Stimulated activated naive CD8-positive, alpha-beta T cell treated with anti-CD3 and anti-CD28 coated beads, Interleukin-15, Interleukin-2, amounts not matched to agents 100 ng/mL and 50 ng/mL, for 24 hours (primary cell): ENCODE data around the gene HDAC1.
"Not testable (repeated sequence)": the region's sequence is repeated elsewhere in the genome, so short reads cannot be mapped to it uniquely, and the experiment has no call there.

Source experiments
- H3K27ac Mint-ChIP-seq: one replicate; pipeline ENCODE4 v1.8.0; 2021; ENCODE audit warnings: mild to moderate bottlenecking, mixed read lengths
- H3K27me3 Mint-ChIP-seq: one replicate; pipeline ENCODE4 v1.8.0; 2021; ENCODE audit warnings: mixed read lengths
- H3K36me3 Mint-ChIP-seq: one replicate; pipeline ENCODE4 v1.8.0; 2021; ENCODE audit warnings: low read depth, mixed read lengths
- H3K4me1 Mint-ChIP-seq: one replicate; pipeline ENCODE4 v1.8.0; 2021; ENCODE audit warnings: low read depth, mixed read lengths
- H3K4me3 Mint-ChIP-seq: one replicate; pipeline ENCODE4 v1.8.0; 2021; ENCODE audit warnings: mild to moderate bottlenecking, mixed read lengths
- H3K9me3 Mint-ChIP-seq: one replicate; pipeline ENCODE4 v1.8.0; 2021; ENCODE audit warnings: mixed read lengths

Gene HDAC1

DNA sequence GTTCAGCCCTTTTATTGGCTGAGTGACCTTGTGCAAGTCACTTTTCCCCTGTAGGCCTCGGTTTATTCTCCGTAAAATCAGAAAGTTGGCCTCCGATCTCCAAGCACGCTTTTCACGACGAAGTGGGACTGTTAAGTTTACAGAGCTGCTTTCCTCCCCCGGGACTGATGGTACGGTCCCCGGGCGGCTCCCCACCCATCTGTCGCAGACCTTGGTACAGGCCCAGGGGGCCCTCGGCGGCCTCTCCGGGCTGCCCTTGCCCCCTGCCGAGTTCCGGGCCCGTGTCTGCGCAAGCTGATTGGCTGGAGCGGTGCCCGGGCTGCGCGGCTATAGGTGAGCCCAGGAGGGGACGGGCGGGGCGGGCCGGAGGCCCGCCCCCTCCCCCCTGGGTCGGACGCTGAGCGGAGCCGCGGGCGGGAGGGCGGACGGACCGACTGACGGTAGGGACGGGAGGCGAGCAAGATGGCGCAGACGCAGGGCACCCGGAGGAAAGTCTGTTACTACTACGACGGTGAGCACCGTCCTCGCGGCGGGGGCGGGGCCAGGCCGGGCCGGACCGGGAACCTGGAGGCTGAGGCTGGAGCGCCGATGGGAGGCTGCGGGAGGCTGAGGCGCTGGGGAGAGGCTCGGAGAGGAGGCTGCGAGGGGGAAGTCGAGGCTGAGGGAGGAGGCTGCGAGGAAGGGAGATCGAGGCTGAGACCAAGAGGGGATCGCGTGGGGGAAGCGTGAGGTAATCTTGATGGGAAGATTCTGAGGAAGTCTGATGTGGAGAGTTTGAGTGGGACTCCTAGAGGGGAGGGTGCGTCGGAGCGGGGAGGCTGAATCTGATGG is at the start of gene HDAC1:
Gene HDAC1 (plus strand): TSS at position 376 of the 831 bp plus-strand sequence. CDS start 87 bp downstream, at position 463.
- Mint-ChIP-seq H3K9me3 (no peaks in the 10 kb centered on the region), H3K36me3 (peaks cover 28% of the 10 kb centered on the region), H3K27ac (peak within 1 kb of the TSS; percentile 100), H3K27me3 (no peaks in the 10 kb centered on the region), H3K4me3 (peak within 1 kb of the TSS; percentile 92), H3K4me1 (peaks cover 58% of the 10 kb centered on the region)

DNA sequence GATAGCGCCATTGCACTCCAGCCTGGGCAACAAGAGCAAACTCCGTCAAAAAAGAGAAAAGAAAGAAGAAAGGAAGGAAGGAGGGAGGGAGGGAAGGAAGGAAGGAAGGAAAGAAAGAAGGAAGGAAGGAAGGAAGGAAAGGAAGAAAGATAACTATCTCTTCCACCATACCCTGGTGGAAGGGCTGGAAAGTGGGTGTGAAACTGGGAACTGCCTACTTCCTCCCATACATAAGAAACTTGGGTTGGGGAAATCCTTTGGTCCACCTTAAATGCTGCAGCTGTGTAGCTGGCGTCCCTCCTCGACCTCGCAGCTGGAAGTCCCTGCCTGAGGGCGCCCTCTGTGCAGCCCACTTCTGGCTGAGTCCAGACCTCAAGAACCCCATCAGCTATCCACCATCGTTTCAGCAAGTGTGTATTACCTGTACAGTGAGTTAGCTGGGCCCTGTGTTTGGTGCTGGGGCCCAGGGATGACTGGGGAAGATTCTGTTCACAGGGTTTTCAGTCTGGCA is 49.5 kb upstream of the HDAC1 start:
- Mint-ChIP-seq H3K9me3 (no peaks in the 10 kb centered on the region), H3K27ac (peak overlapping the region; percentile 31), H3K36me3 (no peaks in the 10 kb centered on the region), H3K4me1 (peaks cover 39% of the 10 kb centered on the region), H3K4me3 (no peak overlapping the region), H3K27me3 (no peaks in the 10 kb centered on the region)

- H3K4me1 Mint-ChIP-seq: peaks cover 64% of the 10 kb centered on the region
- peak within 1 kb of the TSS; percentile 59 for H3K4me3 Mint-ChIP-seq
Observed at GRCh38 chr1:32246888-32247273, 45.0 kb upstream of the HDAC1 start, which contains the start of gene FAM167B. Gene FAM167B, plus strand, starts transcription at chr1:32247222. Its CDS starts 200 bp downstream, at chr1:32247422.

GRCh38 chr1:32247452-32247851 is 44.4 kb upstream of the HDAC1 start:
- Mint-ChIP-seq H3K9me3 (no peaks in the 10 kb centered on the region), H3K36me3 (peaks cover 10% of the 10 kb centered on the region), H3K27me3 (no peaks in the 10 kb centered on the region), H3K4me1 (peaks cover 64% of the 10 kb centered on the region), H3K4me3 (no peak overlapping the region), H3K27ac (peak overlapping the region; percentile 78)

More at GRCh38 chr1:32246888-32247273, 45.0 kb upstream of the HDAC1 start, which contains the start of gene FAM167B:
- H3K36me3 Mint-ChIP-seq: peaks cover 4% of the 10 kb centered on the region
- no peaks in the 10 kb centered on the region for H3K9me3 Mint-ChIP-seq
- no peaks in the 10 kb centered on the region for H3K27me3 Mint-ChIP-seq
- H3K27ac Mint-ChIP-seq: peak within 1 kb of the TSS; percentile 78

- Mint-ChIP-seq H3K36me3 (peaks cover 17% of the 10 kb centered on the region), H3K27me3 (no peaks in the 10 kb centered on the region), H3K4me3 (peak overlapping the region; percentile 59), H3K4me1 (peaks cover 66% of the 10 kb centered on the region), H3K9me3 (no peaks in the 10 kb centered on the region), H3K27ac (peak overlapping the region; percentile 78)
Observed at GRCh38 chr1:32247983-32248889, 43.6 kb upstream of the HDAC1 start.

GRCh38 chr1:32249831-32250525 is 41.9 kb upstream of the HDAC1 start:
- peak overlapping the region; percentile 98 for H3K27ac Mint-ChIP-seq
- no peaks in the 10 kb centered on the region for H3K9me3 Mint-ChIP-seq
- peaks cover 24% of the 10 kb centered on the region for H3K36me3 Mint-ChIP-seq
- H3K4me1 Mint-ChIP-seq: peaks cover 80% of the 10 kb centered on the region
- peak overlapping the region; percentile 95 for H3K4me3 Mint-ChIP-seq
- no peaks in the 10 kb centered on the region for H3K27me3 Mint-ChIP-seq

GRCh38 chr1:32250893-32251716 is 40.8 kb upstream of the HDAC1 start, which contains the start of gene LCK:
Gene LCK, plus strand, starts transcription at chr1:32251265. Its CDS starts 23,065 bp downstream, at chr1:32274330.
- H3K27me3 Mint-ChIP-seq: no peaks in the 10 kb centered on the region
- no peaks in the 10 kb centered on the region for H3K9me3 Mint-ChIP-seq
- peaks cover 83% of the 10 kb centered on the region for H3K4me1 Mint-ChIP-seq
- peaks cover 28% of the 10 kb centered on the region for H3K36me3 Mint-ChIP-seq
- H3K4me3 Mint-ChIP-seq: peak within 1 kb of the TSS; percentile 95
- peak within 1 kb of the TSS; percentile 98 for H3K27ac Mint-ChIP-seq

- H3K36me3 Mint-ChIP-seq: peaks cover 44% of the 10 kb centered on the region
Observed at GRCh38 chr1:32255072-32256071, 36.5 kb upstream of the HDAC1 start.

GRCh38 chr1:32256473-32257226 is 35.2 kb upstream of the HDAC1 start:
- Mint-ChIP-seq H3K4me3 (peak overlapping the region; percentile 84), H3K27me3 (no peaks in the 10 kb centered on the region), H3K36me3 (peaks cover 48% of the 10 kb centered on the region), H3K4me1 (peaks cover 76% of the 10 kb centered on the region), H3K9me3 (no peaks in the 10 kb centered on the region), H3K27ac (peak overlapping the region; percentile 95)

More at GRCh38 chr1:32255072-32256071, 36.5 kb upstream of the HDAC1 start:
- Mint-ChIP-seq H3K9me3 (no peaks in the 10 kb centered on the region), H3K27me3 (no peaks in the 10 kb centered on the region), H3K27ac (peak overlapping the region; percentile 89), H3K4me1 (peaks cover 77% of the 10 kb centered on the region), H3K4me3 (peak overlapping the region; percentile 95)

DNA sequence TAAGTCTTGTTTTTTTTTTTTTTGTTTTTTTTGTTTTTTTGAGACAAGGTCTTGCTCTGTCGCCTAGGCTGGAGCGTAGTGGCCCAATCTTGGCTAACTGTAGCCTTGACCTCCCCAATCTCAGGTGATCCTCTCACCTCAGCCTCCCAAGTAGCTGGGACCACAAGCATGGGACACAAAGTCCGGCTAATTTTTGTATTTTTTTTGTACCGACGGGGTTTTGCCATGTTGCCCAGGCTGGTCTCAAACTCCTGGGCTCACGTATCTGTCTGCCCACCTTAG is 34.7 kb upstream of the HDAC1 start:
- Mint-ChIP-seq H3K9me3 (no peaks in the 10 kb centered on the region), H3K4me1 (peaks cover 73% of the 10 kb centered on the region), H3K27ac (peak overlapping the region; percentile 95), H3K36me3 (peaks cover 43% of the 10 kb centered on the region), H3K27me3 (no peaks in the 10 kb centered on the region), H3K4me3 (peak overlapping the region; percentile 84)

- not testable (repeated sequence) for H3K27ac Mint-ChIP-seq, H3K4me3 Mint-ChIP-seq, H3K27me3 Mint-ChIP-seq, H3K9me3 Mint-ChIP-seq
- H3K4me1 Mint-ChIP-seq: peaks cover 65% of the 10 kb centered on the region
- H3K36me3 Mint-ChIP-seq: peaks cover 24% of the 10 kb centered on the region
Observed at GRCh38 chr1:32263236-32263593, 28.7 kb upstream of the HDAC1 start.

- Mint-ChIP-seq H3K27ac (peak overlapping the region; percentile 86), H3K9me3 (no peaks in the 10 kb centered on the region), H3K4me3 (peak overlapping the region; percentile 55), H3K36me3 (peaks cover 24% of the 10 kb centered on the region), H3K27me3 (no peaks in the 10 kb centered on the region), H3K4me1 (peaks cover 61% of the 10 kb centered on the region)
Observed at GRCh38 chr1:32263744-32264143, 28.1 kb upstream of the HDAC1 start.
